Stimulated activated memory B cell treated with anti-CD40 and anti-IgM and Interleukin-4, amounts not matched to agents 10 μg/mL and 1 μg/mL and 100 μg/mL, for 72 hours (primary cell): ENCODE data around the gene KIAA1217.
A peak's percentile ranks its signal among the peaks of the same experiment; 100 is the strongest.
"Not testable (repeated sequence)": the region's sequence is repeated elsewhere in the genome, so short reads cannot be mapped to it uniquely, and the experiment has no call there.

ENCODE experiments used
- ATAC-seq: fragments of 150-1000 bp; cut with Tn5 transposase; 2 replicates; pipeline ENCODE4 v1.10.0; 2021
- H3K27ac Mint-ChIP-seq: one replicate; pipeline ENCODE4 v1.8.0; 2022; ENCODE audit warnings: mild to moderate bottlenecking, mixed read lengths
- H3K27me3 Mint-ChIP-seq: one replicate; pipeline ENCODE4 v1.8.0; 2022; ENCODE audit warnings: mixed read lengths
- H3K36me3 Mint-ChIP-seq: one replicate; pipeline ENCODE4 v1.8.0; 2022; ENCODE audit warnings: mixed read lengths
- H3K4me1 Mint-ChIP-seq: one replicate; pipeline ENCODE4 v1.8.0; 2022; ENCODE audit warnings: mixed read lengths
- H3K4me3 Mint-ChIP-seq: one replicate; pipeline ENCODE4 v1.8.0; 2022; ENCODE audit warnings: mild to moderate bottlenecking, moderate library complexity, mixed read lengths
- H3K9me3 Mint-ChIP-seq: one replicate; pipeline ENCODE4 v1.8.0; 2022; ENCODE audit warnings: mixed read lengths

KIAA1217 gene

GRCh38 chr10:24465124-24465874 is 256.4 kb downstream of the KIAA1217 start:
- peaks cover 4% of the 10 kb centered on the region for H3K9me3 Mint-ChIP-seq
- no peak overlapping the region for H3K4me3 Mint-ChIP-seq
- ATAC-seq = no peak
- H3K36me3 Mint-ChIP-seq = no peaks in the 10 kb centered on the region
- peaks cover 22% of the 10 kb centered on the region for H3K4me1 Mint-ChIP-seq
- no peak overlapping the region for H3K27ac Mint-ChIP-seq
- H3K27me3 Mint-ChIP-seq = peaks cover 7% of the 10 kb centered on the region

DNA sequence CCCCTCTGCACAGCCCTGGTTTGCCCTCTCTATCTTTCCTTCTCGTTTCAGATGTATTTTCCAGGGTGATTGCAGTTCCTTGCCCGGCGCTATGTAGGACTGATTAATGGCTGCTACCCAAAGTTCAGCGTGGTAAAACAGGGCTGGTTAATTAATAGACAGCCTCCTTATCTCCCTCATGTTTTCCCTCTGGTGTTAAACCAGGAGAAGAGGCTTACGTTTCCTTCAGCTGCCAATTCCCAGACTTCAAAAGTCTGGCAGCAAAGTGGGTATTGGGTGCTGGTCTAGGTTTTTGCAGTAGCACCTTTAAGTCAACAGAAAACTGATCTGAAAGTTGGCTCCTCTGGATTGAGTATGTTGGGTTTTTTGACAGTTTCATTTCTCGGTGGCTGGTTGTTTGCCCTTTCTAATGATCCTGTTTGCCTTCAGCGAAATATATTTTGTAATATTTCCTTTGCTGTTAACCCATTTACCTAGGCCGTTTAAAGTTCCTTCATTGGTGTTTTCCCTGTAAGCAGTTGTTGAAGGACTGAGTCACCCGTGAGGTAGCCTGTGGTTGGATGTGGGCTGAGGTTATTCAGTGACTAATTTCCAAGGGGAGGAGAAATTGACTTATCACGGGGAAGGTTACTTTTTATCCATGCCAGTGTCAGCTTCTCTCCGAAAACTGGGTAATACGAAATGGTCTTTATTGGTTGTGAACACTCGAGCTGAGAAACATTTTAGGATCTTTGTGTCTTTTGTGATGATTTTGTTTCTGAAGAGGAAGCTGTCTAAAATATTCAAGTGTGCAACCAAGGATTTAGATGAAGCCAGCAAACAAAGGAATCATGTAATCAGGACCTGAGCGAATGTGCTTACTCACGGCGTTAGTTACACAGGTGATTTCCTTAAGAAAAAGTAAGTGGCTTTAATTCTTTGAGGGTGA is 257.2 kb downstream of the KIAA1217 start:
- Mint-ChIP-seq H3K27me3 (peaks cover 7% of the 10 kb centered on the region), H3K36me3 (no peaks in the 10 kb centered on the region), H3K27ac (no peak overlapping the region), H3K4me3 (no peak overlapping the region), H3K9me3 (peaks cover 4% of the 10 kb centered on the region), H3K4me1 (peaks cover 22% of the 10 kb centered on the region)
- ATAC-seq = peak; percentile 61

- no peaks in the 10 kb centered on the region for H3K36me3 Mint-ChIP-seq
- H3K4me3 Mint-ChIP-seq = no peak overlapping the region
- ATAC-seq = no peak
- H3K27ac Mint-ChIP-seq = no peak overlapping the region
- peaks cover 4% of the 10 kb centered on the region for H3K9me3 Mint-ChIP-seq
- peaks cover 22% of the 10 kb centered on the region for H3K4me1 Mint-ChIP-seq
- H3K27me3 Mint-ChIP-seq = peaks cover 7% of the 10 kb centered on the region
Observed at GRCh38 chr10:24467136-24467535, 258.2 kb downstream of the KIAA1217 start.

- no peak overlapping the region for H3K27ac Mint-ChIP-seq
- H3K4me3 Mint-ChIP-seq = no peak overlapping the region
- H3K27me3 Mint-ChIP-seq = peaks cover 7% of the 10 kb centered on the region
- ATAC-seq = no peak
- H3K9me3 Mint-ChIP-seq = peaks cover 4% of the 10 kb centered on the region
- peaks cover 22% of the 10 kb centered on the region for H3K4me1 Mint-ChIP-seq
- H3K36me3 Mint-ChIP-seq = no peaks in the 10 kb centered on the region
Observed at GRCh38 chr10:24467605-24468004, 258.7 kb downstream of the KIAA1217 start.

- Mint-ChIP-seq H3K27me3 (peaks cover 7% of the 10 kb centered on the region), H3K36me3 (no peaks in the 10 kb centered on the region), H3K4me1 (peaks cover 22% of the 10 kb centered on the region), H3K9me3 (peaks cover 7% of the 10 kb centered on the region), H3K4me3 (no peak overlapping the region), H3K27ac (no peak overlapping the region)
- ATAC-seq = no peak
Observed at GRCh38 chr10:24468281-24468751, 259.4 kb downstream of the KIAA1217 start.

DNA sequence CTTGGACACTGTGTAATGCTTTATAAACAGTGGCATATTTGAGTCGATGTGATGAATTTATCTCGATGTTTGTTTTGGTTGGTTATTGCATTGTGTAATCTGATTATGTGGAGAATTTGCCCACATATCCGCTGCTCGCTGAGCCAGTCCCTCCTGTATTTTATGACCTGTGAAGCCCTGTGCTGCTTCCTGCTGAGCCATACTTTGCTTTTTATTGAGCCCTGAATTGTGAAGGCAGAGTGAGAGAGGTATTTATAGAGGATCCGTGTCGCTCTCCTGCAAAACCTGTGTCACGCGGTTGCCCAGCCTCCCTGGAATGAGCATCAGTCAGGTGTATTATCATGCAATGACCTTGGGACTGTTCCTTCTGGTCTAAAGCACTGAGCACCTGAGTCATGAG is 261.1 kb downstream of the KIAA1217 start:
- Mint-ChIP-seq H3K4me3 (no peak overlapping the region), H3K27me3 (peaks cover 7% of the 10 kb centered on the region), H3K36me3 (no peaks in the 10 kb centered on the region), H3K27ac (no peak overlapping the region), H3K9me3 (peaks cover 7% of the 10 kb centered on the region), H3K4me1 (peaks cover 11% of the 10 kb centered on the region)
- ATAC-seq = no peak

GRCh38 chr10:24475598-24475997 is 266.7 kb downstream of the KIAA1217 start:
- Mint-ChIP-seq H3K4me3 (no peak overlapping the region), H3K27me3 (no peaks in the 10 kb centered on the region), H3K36me3 (no peaks in the 10 kb centered on the region), H3K4me1 (no peaks in the 10 kb centered on the region), H3K9me3 (peaks cover 13% of the 10 kb centered on the region), H3K27ac (no peak overlapping the region)
- no peak for ATAC-seq

DNA sequence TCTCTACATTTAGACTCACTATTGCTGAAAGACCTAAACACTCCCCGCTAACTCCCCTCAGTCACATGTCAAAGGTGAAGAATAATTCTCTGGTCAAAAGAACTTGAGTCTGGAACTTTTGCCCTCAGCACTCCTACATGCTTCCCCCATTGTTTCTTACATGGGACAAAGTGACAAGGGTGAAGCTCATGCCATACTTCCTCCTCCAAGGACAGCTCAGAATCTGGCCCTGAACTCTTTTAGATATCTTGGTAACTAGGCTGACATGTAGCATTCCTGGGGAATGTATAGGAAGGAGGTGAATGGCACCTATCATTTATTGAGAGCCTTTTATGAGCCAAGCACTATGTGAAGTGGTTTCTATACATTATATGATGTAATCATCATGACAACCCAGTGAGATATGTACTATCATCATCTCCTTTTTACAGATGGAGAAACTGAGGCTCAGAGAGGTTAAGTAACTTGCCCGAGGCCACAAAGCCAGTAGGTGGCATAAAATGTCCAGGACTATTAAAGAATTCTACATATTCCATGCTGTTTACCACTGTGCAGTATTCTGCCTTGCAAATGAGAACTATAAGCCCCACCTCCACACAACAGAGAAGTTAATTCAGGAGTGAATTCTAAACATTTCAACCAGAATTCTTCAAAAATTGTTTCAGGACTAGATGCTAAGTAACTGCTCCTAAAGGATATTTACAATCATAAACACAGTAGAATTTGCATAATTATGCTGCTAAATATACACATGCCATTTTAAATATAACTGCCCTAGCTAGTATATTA is 268.2 kb downstream of the KIAA1217 start:
- H3K4me1 Mint-ChIP-seq = no peaks in the 10 kb centered on the region
- no peak for ATAC-seq

DNA sequence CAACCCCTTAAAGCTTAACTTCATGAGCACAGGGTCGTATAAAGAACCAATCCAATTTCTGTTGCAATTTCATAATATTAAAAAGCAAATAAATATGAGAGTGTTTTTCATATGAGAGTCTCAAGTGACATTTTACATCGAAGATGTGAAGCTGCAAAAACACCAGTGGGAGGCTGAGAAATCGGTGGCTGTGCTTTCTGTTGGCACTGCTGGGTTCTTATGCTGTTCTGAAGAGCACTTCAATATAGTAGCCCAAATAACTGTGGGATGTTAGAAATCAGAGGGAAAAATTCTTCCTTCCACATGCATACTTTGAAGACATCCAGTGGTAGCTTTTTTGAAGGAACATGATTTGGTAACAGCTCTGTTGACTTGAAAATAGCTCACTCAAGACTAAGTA is 269.0 kb downstream of the KIAA1217 start:
- Mint-ChIP-seq H3K27ac (no peak overlapping the region), H3K4me3 (no peak overlapping the region), H3K9me3 (peaks cover 11% of the 10 kb centered on the region), H3K27me3 (no peaks in the 10 kb centered on the region), H3K36me3 (no peaks in the 10 kb centered on the region), H3K4me1 (no peaks in the 10 kb centered on the region)
- ATAC-seq = no peak

More for the DNA sequence above, 268.2 kb downstream of the KIAA1217 start:
- Mint-ChIP-seq H3K36me3 (no peaks in the 10 kb centered on the region), H3K27ac (no peak overlapping the region), H3K27me3 (no peaks in the 10 kb centered on the region), H3K4me3 (no peak overlapping the region), H3K9me3 (peaks cover 13% of the 10 kb centered on the region)

- H3K4me1 Mint-ChIP-seq = no peaks in the 10 kb centered on the region
- no peak overlapping the region for H3K27ac Mint-ChIP-seq
- H3K27me3 Mint-ChIP-seq = no peaks in the 10 kb centered on the region
- H3K9me3 Mint-ChIP-seq = peaks cover 10% of the 10 kb centered on the region
- ATAC-seq = no peak
- no peaks in the 10 kb centered on the region for H3K36me3 Mint-ChIP-seq
- H3K4me3 Mint-ChIP-seq = no peak overlapping the region
Observed at GRCh38 chr10:24479806-24480205, 270.9 kb downstream of the KIAA1217 start.

DNA sequence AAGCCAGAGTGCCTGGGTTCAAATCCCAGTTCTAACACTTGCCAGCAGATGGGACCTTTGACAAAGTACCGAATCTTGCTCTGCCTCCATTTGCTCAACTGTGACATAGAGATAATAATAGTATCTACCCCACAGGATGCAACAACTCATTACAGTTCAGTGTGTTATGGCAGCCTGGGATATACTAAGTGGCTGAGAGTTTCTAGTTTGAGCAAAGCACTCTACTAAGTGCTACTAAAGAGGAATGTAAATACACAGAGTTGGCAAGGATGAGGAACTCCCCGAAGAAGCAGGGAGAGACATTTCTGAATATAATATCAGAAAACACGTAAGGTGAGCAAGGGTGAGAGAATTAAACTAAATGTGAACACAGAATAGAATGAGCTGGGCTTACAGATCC is 271.5 kb downstream of the KIAA1217 start:
- H3K36me3 Mint-ChIP-seq = no peaks in the 10 kb centered on the region
- ATAC-seq = no peak
- no peaks in the 10 kb centered on the region for H3K4me1 Mint-ChIP-seq
- H3K4me3 Mint-ChIP-seq = no peak overlapping the region
- H3K9me3 Mint-ChIP-seq = peaks cover 8% of the 10 kb centered on the region
- no peaks in the 10 kb centered on the region for H3K27me3 Mint-ChIP-seq
- no peak overlapping the region for H3K27ac Mint-ChIP-seq

- ATAC-seq = no peak
- Mint-ChIP-seq H3K27me3 (no peaks in the 10 kb centered on the region), H3K27ac (no peak overlapping the region), H3K4me3 (no peak overlapping the region), H3K9me3 (peaks cover 4% of the 10 kb centered on the region), H3K36me3 (no peaks in the 10 kb centered on the region), H3K4me1 (no peaks in the 10 kb centered on the region)
Observed at GRCh38 chr10:24481241-24481640, 272.3 kb downstream of the KIAA1217 start.

- not testable (repeated sequence) for H3K27me3 Mint-ChIP-seq, H3K4me3 Mint-ChIP-seq, H3K9me3 Mint-ChIP-seq, ATAC-seq, H3K4me1 Mint-ChIP-seq, H3K36me3 Mint-ChIP-seq, H3K27ac Mint-ChIP-seq
Observed at GRCh38 chr10:24482713-24483112, 273.8 kb downstream of the KIAA1217 start.

- Mint-ChIP-seq H3K36me3 (no peaks in the 10 kb centered on the region), H3K27ac (no peak overlapping the region), H3K4me3 (no peak overlapping the region), H3K9me3 (no peaks in the 10 kb centered on the region), H3K4me1 (no peaks in the 10 kb centered on the region), H3K27me3 (no peaks in the 10 kb centered on the region)
- no peak for ATAC-seq
Observed at GRCh38 chr10:24483701-24484100, 274.8 kb downstream of the KIAA1217 start.

DNA sequence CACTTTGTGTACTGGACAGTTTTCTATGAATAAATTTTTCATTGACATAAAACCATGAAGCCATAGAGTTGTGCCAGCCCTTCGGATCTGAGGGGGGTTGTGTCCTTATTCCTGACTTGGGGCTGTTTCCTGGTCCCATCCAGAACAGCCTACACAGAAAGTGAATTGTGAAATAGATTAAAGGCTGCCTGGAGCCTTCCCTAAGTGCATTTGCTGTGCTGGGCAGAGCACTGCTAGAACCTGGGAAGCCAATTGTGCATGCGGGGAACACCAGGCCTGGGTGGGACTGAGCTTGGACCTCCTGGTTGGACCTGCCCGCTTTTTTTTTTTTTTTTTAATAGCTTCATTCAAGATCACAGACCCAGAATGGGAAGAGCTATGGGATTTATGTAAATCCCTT is 275.8 kb downstream of the KIAA1217 start:
- ATAC-seq = no peak
- Mint-ChIP-seq H3K36me3 (no peaks in the 10 kb centered on the region), H3K9me3 (no peaks in the 10 kb centered on the region), H3K27me3 (no peaks in the 10 kb centered on the region), H3K4me3 (no peak overlapping the region), H3K27ac (no peak overlapping the region), H3K4me1 (no peaks in the 10 kb centered on the region)
